ENCODE data around the gene HSCB.
"Not testable (repeated sequence)": the region's sequence is repeated elsewhere in the genome, so short reads cannot be mapped to it uniquely, and the experiment has no call there.

HSCB gene
- total RNA-seq, result 2.1 to 9.1 (median 6.1) reads per million in 3 experiments

- DNase-seq, result peak; percentile 96
Measured at GRCh38 chr22:28741785-28742561, at the start of gene HSCB, which contains the start of gene CHEK2. Gene HSCB, plus strand, starts transcription at chr22:28742039. Its CDS starts 57 bp downstream, at chr22:28742096. Gene CHEK2, minus strand, starts transcription at chr22:28741820. Its CDS starts 7,099 bp downstream, at chr22:28734721.

GRCh38 chr22:28693041-28693760 is 48.6 kb upstream of the HSCB start:
- DNase-seq, result not testable (repeated sequence)

- no peak for DNase-seq
Measured at GRCh38 chr22:28702891-28703290, 38.9 kb upstream of the HSCB start.

GRCh38 chr22:28703436-28703835 is 38.4 kb upstream of the HSCB start:
- no peak for DNase-seq

- DNase-seq, result no peak
Measured at GRCh38 chr22:28706845-28707244, 35.0 kb upstream of the HSCB start.

GRCh38 chr22:28710107-28710506 is 31.7 kb upstream of the HSCB start:
- DNase-seq, result no peak

- DNase-seq, result no peak
Measured at GRCh38 chr22:28710576-28711191, 31.2 kb upstream of the HSCB start.

GRCh38 chr22:28711341-28711740 is 30.5 kb upstream of the HSCB start:
- no peak for DNase-seq

GRCh38 chr22:28711820-28712777 is 29.7 kb upstream of the HSCB start:
- DNase-seq, result no peak

GRCh38 chr22:28714043-28714628 is 27.7 kb upstream of the HSCB start:
- DNase-seq, result no peak

- no peak for DNase-seq
Measured at GRCh38 chr22:28715611-28716010, 26.2 kb upstream of the HSCB start.

- DNase-seq, result no peak
Measured at GRCh38 chr22:28716686-28717085, 25.2 kb upstream of the HSCB start.

GRCh38 chr22:28718044-28718443 is 23.8 kb upstream of the HSCB start:
- no peak for DNase-seq

GRCh38 chr22:28728002-28728401 is 13.8 kb upstream of the HSCB start:
- no peak for DNase-seq

GRCh38 chr22:28728621-28729313 is 13.1 kb upstream of the HSCB start:
- no peak for DNase-seq

- no peak for DNase-seq
Measured at GRCh38 chr22:28730179-28730578, 11.7 kb upstream of the HSCB start.

GRCh38 chr22:28734393-28734792 is 7.4 kb upstream of the HSCB start:
- DNase-seq, result no peak

GRCh38 chr22:28736301-28737155 is 5.3 kb upstream of the HSCB start:
- no peak for DNase-seq

- no peak for DNase-seq
Measured at GRCh38 chr22:28737701-28738100, 4.1 kb upstream of the HSCB start.

- not testable (repeated sequence) for DNase-seq
Measured at GRCh38 chr22:28738876-28739275, 3.0 kb upstream of the HSCB start.
